ENCODE data around the gene UGT1A9. TPM values are rescaled to one million over a fixed set of nuclear protein-coding genes. Genes with fewer than 3 reads are reported as not detected.
"Not testable (repeated sequence)": the region's sequence is repeated elsewhere in the genome, so short reads cannot be mapped to it uniquely, and the experiment has no call there.

The UGT1A9 gene
- polyA plus RNA-seq, 1 donor (not counting 4 experiments of a cell fraction or from before 2014, with no cell fraction given), result not detected

DNA sequence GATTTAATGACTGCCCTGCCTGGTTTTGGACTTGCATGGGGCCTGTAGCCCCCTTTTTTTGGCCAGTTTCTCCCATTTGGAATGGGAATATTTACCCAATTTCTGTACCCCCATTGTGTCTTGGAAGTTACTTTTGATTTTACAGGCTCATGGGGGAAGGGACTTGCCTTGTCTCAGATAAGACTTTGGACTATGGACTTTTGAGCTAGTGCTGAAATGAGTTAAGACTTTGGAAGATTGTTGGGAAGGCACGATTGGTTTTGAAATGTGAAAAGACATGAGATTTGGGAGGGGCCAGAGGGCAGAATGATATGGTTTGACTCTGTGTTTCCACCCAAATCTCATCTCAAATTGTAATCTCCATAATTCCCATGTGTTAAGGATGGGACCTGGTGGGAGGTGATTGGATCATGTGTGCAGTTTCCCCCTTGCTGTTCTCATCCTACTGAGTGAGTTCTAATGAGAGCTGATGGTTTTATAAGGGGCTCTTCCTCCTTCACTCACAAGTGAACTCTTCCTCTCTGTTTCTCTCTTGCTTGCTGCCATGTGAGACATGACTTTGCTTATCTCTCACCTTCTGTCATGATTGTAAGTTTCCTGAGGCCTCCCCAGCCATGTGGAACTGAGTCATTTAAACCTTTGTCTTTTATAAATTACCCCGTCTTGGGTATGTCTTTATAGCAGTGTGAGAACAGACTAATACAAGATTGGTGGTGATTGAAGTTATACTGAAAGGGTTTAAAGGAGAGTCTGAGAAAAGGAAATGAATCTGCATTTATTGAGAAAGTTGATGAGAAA is 79.7 kb downstream of the UGT1A9 start:
- FAIRE-seq; H3K9me3 ChIP-seq (ENCODE audit: control insufficient read depth, low read depth, low read length); H3K9me1 ChIP-seq (ENCODE audit: control insufficient read depth, extremely low read depth, insufficient read depth, low read length); H3K4me3 ChIP-seq (ENCODE audit: control insufficient read depth in 2 of 3, extremely low read depth in 1 of 3, insufficient read depth in 2 of 3, low read depth in 1 of 3, low read length in 3 of 3); H3K27ac ChIP-seq (ENCODE audit: control insufficient read depth, insufficient read depth, low read length); H3K9ac ChIP-seq (ENCODE audit: control insufficient read depth, extremely low read depth, insufficient read depth, low read length); H2AFZ ChIP-seq (ENCODE audit: control insufficient read depth, low read length); H3K4me1 ChIP-seq (ENCODE audit: control insufficient read depth, extremely low read depth, insufficient read depth, low read length); H3K4me2 ChIP-seq (ENCODE audit: control insufficient read depth, extremely low read depth, insufficient read depth, low read depth, low read length); H3K27me3 ChIP-seq (ENCODE audit: control insufficient read depth, extremely low read depth, insufficient read depth, low read length); H4K20me1 ChIP-seq (ENCODE audit: control insufficient read depth, extremely low read depth, insufficient read depth, low read length); dilution Hi-C loops (cut with MboI; ENCODE audit: extremely low pct_ligation_motif_present, low sequenced_read_pairs); H3K79me2 ChIP-seq (ENCODE audit: control insufficient read depth, insufficient read depth, low read length); DNase-seq (ENCODE audit: low read depth, low spot score): not testable (repeated sequence)
- peaks cover 4 to 11% of the 10 kb centered on the region in 2 experiments for H3K36me3 ChIP-seq (ENCODE audit: control insufficient read depth in 2 of 2, extremely low read depth in 1 of 2, insufficient read depth in 2 of 2, low read length in 2 of 2)

DNA sequence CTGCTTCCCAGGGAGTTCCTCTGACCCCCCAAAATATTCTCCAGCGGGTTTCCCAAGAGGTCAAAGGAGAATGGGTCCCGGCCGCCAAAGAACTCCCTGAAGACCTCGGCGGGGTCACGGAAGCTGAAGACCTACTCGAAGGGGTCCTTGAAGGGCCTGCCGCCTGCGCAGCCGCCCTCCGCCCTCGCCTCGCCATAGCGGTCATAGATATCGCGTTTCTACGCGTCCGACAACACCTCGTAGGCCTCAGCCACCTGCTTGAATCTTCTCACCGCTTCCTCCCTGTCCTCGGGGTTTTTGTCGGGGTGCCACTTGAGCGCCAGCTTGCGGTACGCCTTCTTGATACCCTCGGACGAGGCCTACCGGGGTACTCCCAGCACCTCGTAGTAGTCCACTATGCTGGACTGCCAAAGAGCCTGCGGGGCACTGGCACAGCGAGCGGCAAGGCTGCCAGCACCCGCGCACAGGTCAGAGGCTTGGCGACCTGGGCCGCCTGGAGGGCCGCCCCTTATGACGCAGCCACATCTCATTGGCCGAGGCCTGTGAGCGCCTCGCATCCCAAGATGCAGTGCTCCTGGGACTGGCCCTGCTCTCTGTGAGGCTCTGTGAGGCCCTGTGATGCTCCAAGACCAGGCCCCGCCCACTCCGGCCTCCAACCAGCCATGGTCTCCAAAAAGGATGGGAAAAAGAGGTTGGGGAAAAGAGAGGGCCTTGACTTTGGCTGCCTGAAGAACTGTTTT is 83.3 kb downstream of the UGT1A9 start:
- FAIRE-seq, result no peak
- H3K4me3 ChIP-seq (ENCODE audit: control insufficient read depth in 2 of 3, extremely low read depth in 1 of 3, insufficient read depth in 2 of 3, low read depth in 1 of 3, low read length in 3 of 3), result no peak overlapping the region

More for the DNA sequence above, 83.3 kb downstream of the UGT1A9 start:
- H4K20me1 ChIP-seq (ENCODE audit: control insufficient read depth, extremely low read depth, insufficient read depth, low read length), result peaks cover 2% of the 10 kb centered on the region
- H3K9me1 ChIP-seq (ENCODE audit: control insufficient read depth, extremely low read depth, insufficient read depth, low read length), result no peaks in the 10 kb centered on the region
- H3K36me3 ChIP-seq (ENCODE audit: control insufficient read depth in 2 of 2, extremely low read depth in 1 of 2, insufficient read depth in 2 of 2, low read length in 2 of 2), result peaks cover 2 to 11% of the 10 kb centered on the region in 2 experiments
- dilution Hi-C loops (cut with MboI; ENCODE audit: extremely low pct_ligation_motif_present, low sequenced_read_pairs), result no loop called here
- no peaks in the 10 kb centered on the region for H3K27me3 ChIP-seq (ENCODE audit: control insufficient read depth, extremely low read depth, insufficient read depth, low read length)
- H3K4me2 ChIP-seq (ENCODE audit: control insufficient read depth, extremely low read depth, insufficient read depth, low read depth, low read length), result no peak overlapping the region
- peaks cover 2% of the 10 kb centered on the region for H3K79me2 ChIP-seq (ENCODE audit: control insufficient read depth, insufficient read depth, low read length)
- no peaks in the 10 kb centered on the region for H3K9me3 ChIP-seq (ENCODE audit: control insufficient read depth, low read depth, low read length)
- H3K9ac ChIP-seq (ENCODE audit: control insufficient read depth, extremely low read depth, insufficient read depth, low read length), result no peak overlapping the region
- TF ChIP-seq, protein P1, sequence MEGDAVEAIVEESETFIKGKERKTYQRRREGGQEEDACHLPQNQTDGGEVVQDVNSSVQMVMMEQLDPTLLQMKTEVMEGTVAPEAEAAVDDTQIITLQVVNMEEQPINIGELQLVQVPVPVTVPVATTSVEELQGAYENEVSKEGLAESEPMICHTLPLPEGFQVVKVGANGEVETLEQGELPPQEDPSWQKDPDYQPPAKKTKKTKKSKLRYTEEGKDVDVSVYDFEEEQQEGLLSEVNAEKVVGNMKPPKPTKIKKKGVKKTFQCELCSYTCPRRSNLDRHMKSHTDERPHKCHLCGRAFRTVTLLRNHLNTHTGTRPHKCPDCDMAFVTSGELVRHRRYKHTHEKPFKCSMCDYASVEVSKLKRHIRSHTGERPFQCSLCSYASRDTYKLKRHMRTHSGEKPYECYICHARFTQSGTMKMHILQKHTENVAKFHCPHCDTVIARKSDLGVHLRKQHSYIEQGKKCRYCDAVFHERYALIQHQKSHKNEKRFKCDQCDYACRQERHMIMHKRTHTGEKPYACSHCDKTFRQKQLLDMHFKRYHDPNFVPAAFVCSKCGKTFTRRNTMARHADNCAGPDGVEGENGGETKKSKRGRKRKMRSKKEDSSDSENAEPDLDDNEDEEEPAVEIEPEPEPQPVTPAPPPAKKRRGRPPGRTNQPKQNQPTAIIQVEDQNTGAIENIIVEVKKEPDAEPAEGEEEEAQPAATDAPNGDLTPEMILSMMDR (optimal IDR thresholded peaks at IDR 0.05 in 1 of 3, IDR thresholded peaks at IDR 0.05 in 1 of 3, conservative IDR thresholded peaks at IDR 0.05 in 1 of 3; ENCODE audit: extremely low read depth in 1 of 3, insufficient read depth in 2 of 3, low read length in 3 of 3), result no peak
- TF ChIP-seq EZH2 (IDR thresholded peaks at IDR 0.05; ENCODE audit: low read length), result no peak
- H3K4me1 ChIP-seq (ENCODE audit: control insufficient read depth, extremely low read depth, insufficient read depth, low read length), result peaks cover under 1% of the 10 kb centered on the region
- DNase-seq (ENCODE audit: low read depth, low spot score), result no peak
- H3K27ac ChIP-seq (ENCODE audit: control insufficient read depth, insufficient read depth, low read length), result no peak overlapping the region
- no peak overlapping the region for H2AFZ ChIP-seq (ENCODE audit: control insufficient read depth, low read length)

All from keratinocyte (primary cell).